Astrocyte of the cerebellum (primary cell): ENCODE data around the gene OST4.

Experiments used
- DNase-seq: peaks from one replicate; pipeline ENCODE4 v3.0.0-alpha.2; 2011; ENCODE audit warnings: low read depth
- H3K4me3 ChIP-seq: 2 replicates; pipeline ENCODE4 v1.5.1; 2011; ENCODE audit warnings: mild to moderate bottlenecking, low read depth, low read length, moderate library complexity
- CTCF ChIP-seq: IDR thresholded peaks from 2 replicates; pipeline ENCODE4 v1.5.1; 2012; ENCODE audit warnings: low read length, low read depth, moderate library complexity, mild to moderate bottlenecking; ENCODE audit errors: missing control alignments
- in situ Hi-C: cut with HindIII; loops from 2 replicates; pipeline ENCODE4 v1.10.0; 2017; ENCODE audit warnings: low sequenced_read_pairs

Gene OST4

GRCh38 chr2:27053776-27054175 lies 17.7 kb downstream of the OST4 start:
- TF ChIP-seq CTCF = no peak
- H3K4me3 ChIP-seq = no peak overlapping the region
- in situ Hi-C loops = no loop called here
- no peak for DNase-seq

- no peak for TF ChIP-seq CTCF
- in situ Hi-C loops = no loop called here
- no peak overlapping the region for H3K4me3 ChIP-seq
- no peak for DNase-seq
Observed at GRCh38 chr2:27053321-27053720, 18.1 kb downstream of the OST4 start.

GRCh38 chr2:27051902-27052645 lies 19.4 kb downstream of the OST4 start:
- TF ChIP-seq CTCF = no peak
- H3K4me3 ChIP-seq = peak overlapping the region; percentile 92
- DNase-seq = no peak
- in situ Hi-C loops = no loop called here

- DNase-seq = peak; percentile 78
- H3K4me3 ChIP-seq = peak within 1 kb of the TSS; percentile 92
- no peak for TF ChIP-seq CTCF
- in situ Hi-C loops = no loop called here
Observed at GRCh38 chr2:27050996-27051901, 20.2 kb downstream of the OST4 start, which contains the start of gene AGBL5. Gene AGBL5, plus strand, starts transcription at chr2:27051668. Its CDS starts 1,291 bp downstream, at chr2:27052959.

- H3K4me3 ChIP-seq = peak overlapping the region; percentile 92
- peak; percentile 41 for TF ChIP-seq CTCF
- peak; percentile 79 for DNase-seq
- in situ Hi-C loops = no loop called here
Observed at GRCh38 chr2:27050281-27050995, 21.0 kb downstream of the OST4 start.
